Gastroesophageal sphincter (tissue), 4 donors: ENCODE results near the gene LCE6A. TPM values are rescaled to one million over a fixed set of nuclear protein-coding genes. Genes with fewer than 3 reads are reported as not detected.

Experiments
- ATAC-seq: fragments of 150-250 bp; one replicate; pipeline ENCODE4 v1.9.1; 2016; ENCODE audit warnings: mild to moderate bottlenecking, moderate library complexity
- H3K27ac ChIP-seq, 4 donors: fragments of 200-600 bp; sonication (generic) in 3 of 4; 1 replicate in 3 of 4; 2 replicates in 1 of 4; pipeline ENCODE4 v1.5.1; 2016 to 2019
- H3K27me3 ChIP-seq: fragments of 200-600 bp; sonication (generic); one replicate; pipeline ENCODE4 v1.5.1; 2019
- H3K36me3 ChIP-seq, 2 donors: fragments of 200-600 bp; sonication (generic); one replicate each; pipeline ENCODE4 v1.5.1; 2019; ENCODE audit warnings: control low read depth in 1 of 2
- H3K4me1 ChIP-seq, 3 donors: fragments of 200-600 bp; sonication (generic); 1 replicate in 2 of 3; 2 replicates in 1 of 3; pipeline ENCODE4 v1.5.1; 2016 to 2019; ENCODE audit warnings: control low read depth in 2 of 3
- H3K4me3 ChIP-seq, 2 donors: fragments of 200-600 bp; sonication (generic); one replicate each; pipeline ENCODE4 v1.5.1; 2019; ENCODE audit warnings: mild to moderate bottlenecking in 1 of 2, moderate library complexity in 1 of 2
- H3K9me3 ChIP-seq, 3 donors: fragments of 200-600 bp; sonication (generic); one replicate each; pipeline ENCODE4 v1.5.1; 2017 to 2019; ENCODE audit warnings: control low read depth in 2 of 3
- EP300 ChIP-seq: sonication (generic); formaldehyde crosslinking; IDR thresholded peaks from one replicate; pipeline ENCODE4 v1.6.1; 2017; ENCODE audit warnings: antibody characterized with exemption, mild to moderate bottlenecking
- POLR2A ChIP-seq, 2 donors: fragments of 450-650 bp; IDR thresholded peaks; one replicate each; pipeline ENCODE4 v1.6.1; 2017; ENCODE audit warnings: antibody characterized with exemption in 2 of 2, mild to moderate bottlenecking in 2 of 2, moderate library complexity in 1 of 2
- POLR2AphosphoS5 ChIP-seq: sonication (generic); formaldehyde crosslinking; IDR thresholded peaks from one replicate; pipeline ENCODE4 v1.6.1; 2017; ENCODE audit warnings: antibody characterized with exemption
- WGBS, 2 donors: methylation state at CpG; one replicate each; pipeline ENCODE4 v1.1.5; 2018; ENCODE audit warnings: low coverage in 1 of 2; 5-methylcytosine and 5-hydroxymethylcytosine counted together
- total RNA-seq, 4 donors: library from RNA; depleted of rRNA; stranded (reverse); fragments of >200 nt; gene quantifications; one replicate each; pipeline ENCODE4 v1.1.0, GENCODE V29; 2016
- TF ChIP-seq, protein P1 (sequence below), 4 experiments: fragments of 200-600 bp in 2 of 4; fragments of 450-650 bp in 2 of 4; sonication (generic) in 1 of 4; IDR thresholded peaks; one replicate each; pipeline ENCODE4 v1.5.1; 2017 to 2019; ENCODE audit warnings: antibody characterized with exemption in 4 of 4, mild to moderate bottlenecking in 2 of 4, moderate library complexity in 2 of 4

LCE6A gene
- total RNA-seq, 4 donors from 2014 or later: not detected

DNA sequence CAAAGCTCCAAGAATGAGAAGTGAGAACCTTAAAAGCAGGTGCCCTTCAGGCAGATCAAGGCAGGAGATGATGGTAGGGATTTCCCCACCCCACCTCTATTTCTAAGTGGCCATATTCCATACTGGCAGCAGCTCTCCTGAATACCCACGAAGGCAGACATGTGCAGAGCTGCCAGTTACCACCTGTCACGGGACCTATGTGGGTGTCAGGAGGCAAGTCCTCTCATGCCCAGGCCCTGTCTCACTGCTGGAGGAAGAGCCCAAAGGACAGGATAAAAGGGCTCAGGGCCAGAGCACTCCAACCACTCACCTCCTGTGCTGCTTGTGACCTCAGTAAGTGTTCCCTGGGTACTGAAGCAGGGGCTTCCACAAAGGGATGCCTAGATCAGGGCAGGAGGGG is 31.6 kb upstream of the LCE6A start:
- no peak for ATAC-seq
- H3K4me1 ChIP-seq: no peaks in the 10 kb centered on the region
- TF ChIP-seq POLR2A (IDR thresholded peaks at IDR 0.05): no peak
- TF ChIP-seq, protein P1, sequence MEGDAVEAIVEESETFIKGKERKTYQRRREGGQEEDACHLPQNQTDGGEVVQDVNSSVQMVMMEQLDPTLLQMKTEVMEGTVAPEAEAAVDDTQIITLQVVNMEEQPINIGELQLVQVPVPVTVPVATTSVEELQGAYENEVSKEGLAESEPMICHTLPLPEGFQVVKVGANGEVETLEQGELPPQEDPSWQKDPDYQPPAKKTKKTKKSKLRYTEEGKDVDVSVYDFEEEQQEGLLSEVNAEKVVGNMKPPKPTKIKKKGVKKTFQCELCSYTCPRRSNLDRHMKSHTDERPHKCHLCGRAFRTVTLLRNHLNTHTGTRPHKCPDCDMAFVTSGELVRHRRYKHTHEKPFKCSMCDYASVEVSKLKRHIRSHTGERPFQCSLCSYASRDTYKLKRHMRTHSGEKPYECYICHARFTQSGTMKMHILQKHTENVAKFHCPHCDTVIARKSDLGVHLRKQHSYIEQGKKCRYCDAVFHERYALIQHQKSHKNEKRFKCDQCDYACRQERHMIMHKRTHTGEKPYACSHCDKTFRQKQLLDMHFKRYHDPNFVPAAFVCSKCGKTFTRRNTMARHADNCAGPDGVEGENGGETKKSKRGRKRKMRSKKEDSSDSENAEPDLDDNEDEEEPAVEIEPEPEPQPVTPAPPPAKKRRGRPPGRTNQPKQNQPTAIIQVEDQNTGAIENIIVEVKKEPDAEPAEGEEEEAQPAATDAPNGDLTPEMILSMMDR (IDR thresholded peaks at IDR 0.05): no peak
- TF ChIP-seq EP300: no peak
- no peak for TF ChIP-seq POLR2AphosphoS5
- no peak overlapping the region for H3K27ac ChIP-seq
- no peaks in the 10 kb centered on the region for H3K27me3 ChIP-seq
- no peak overlapping the region for H3K4me3 ChIP-seq
- no peaks in the 10 kb centered on the region for H3K36me3 ChIP-seq
- H3K9me3 ChIP-seq: no peaks in the 10 kb centered on the region
- 80% methylated on average over 1 of the region's 2 CpGs; no CpG with 5 or more reads in 1 of the 2 donors for WGBS, 2 donors

GRCh38 chr1:152811671-152812070 is 31.0 kb upstream of the LCE6A start, which contains the start of gene LCE1B:
TSS of gene LCE1B (plus strand) at chr1:152811971. CDS start at chr1:152812447, 476 bp downstream.
- no peak for TF ChIP-seq POLR2A (IDR thresholded peaks at IDR 0.05)
- no peak for TF ChIP-seq POLR2AphosphoS5
- no peak for TF ChIP-seq EP300
- TF ChIP-seq, protein P1 (IDR thresholded peaks at IDR 0.05): no peak
- ATAC-seq: no peak
- 73 to 81% methylated on average over 2 of the region's 2 CpGs for WGBS, 2 donors
- Histone ChIP-seq H3K4me3 (no peak within 1 kb of the TSS), H3K36me3 (no peaks in the 10 kb centered on the region), H3K27me3 (no peaks in the 10 kb centered on the region), H3K27ac (no peak within 1 kb of the TSS), H3K4me1 (no peaks in the 10 kb centered on the region), H3K9me3 (no peaks in the 10 kb centered on the region)

DNA sequence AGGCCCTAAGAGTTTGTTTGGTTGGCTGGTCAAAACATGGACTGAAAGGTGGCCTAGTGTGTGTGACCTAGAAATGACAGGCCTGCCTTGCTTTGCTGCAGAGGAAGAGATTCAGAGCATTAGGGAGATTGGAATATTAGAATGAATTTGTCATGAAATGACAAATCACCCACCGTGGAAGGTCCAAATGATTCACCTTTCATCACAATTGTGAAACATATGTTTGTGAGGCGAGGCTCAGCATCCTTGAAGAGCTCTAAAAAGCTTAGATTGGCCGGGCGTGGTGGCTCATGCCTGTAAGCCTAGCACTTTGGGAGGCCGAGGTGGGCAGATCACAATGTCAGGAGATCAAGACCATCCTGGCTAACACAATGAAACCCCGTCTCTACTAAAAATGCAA is 25.3 kb upstream of the LCE6A start:
- H3K27ac ChIP-seq: no peak overlapping the region
- H3K9me3 ChIP-seq: no peaks in the 10 kb centered on the region
- WGBS, 2 donors: 86 to 92% methylated on average over 2 to 6 of the region's 6 CpGs
- ATAC-seq: no peak
- no peak overlapping the region for H3K4me3 ChIP-seq
- H3K27me3 ChIP-seq: no peaks in the 10 kb centered on the region
- TF ChIP-seq, protein P1 (IDR thresholded peaks at IDR 0.05): no peak
- TF ChIP-seq POLR2A (IDR thresholded peaks at IDR 0.05) (no peak), EP300 (no peak), POLR2AphosphoS5 (no peak)
- H3K36me3 ChIP-seq: no peaks in the 10 kb centered on the region
- no peaks in the 10 kb centered on the region for H3K4me1 ChIP-seq

DNA sequence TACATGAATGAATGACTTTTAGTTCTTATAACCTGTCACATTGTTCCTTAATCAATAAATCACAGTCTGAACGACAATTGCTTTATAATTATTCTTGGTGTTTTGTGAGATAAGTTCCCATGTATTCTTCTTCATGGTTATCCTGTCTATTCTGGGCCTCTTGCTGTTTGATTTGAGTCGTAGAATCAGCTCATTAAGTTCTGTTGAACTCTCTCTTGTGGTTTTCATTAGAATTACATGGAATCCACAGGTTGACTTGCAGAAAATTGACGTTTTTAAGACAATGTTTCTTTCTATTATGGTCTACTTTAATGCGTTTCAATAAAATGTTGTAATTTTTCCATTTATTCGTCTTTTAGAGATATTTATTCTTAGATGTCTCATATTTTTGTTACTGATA is 19.4 kb upstream of the LCE6A start:
- WGBS, 2 donors: 44 to 53% methylated on average over 4 to 5 of the region's 5 CpGs
- no peaks in the 10 kb centered on the region for H3K36me3 ChIP-seq

GRCh38 chr1:152824964-152825363 is 17.7 kb upstream of the LCE6A start:
- Histone ChIP-seq H3K27ac (no peak overlapping the region), H3K36me3 (no peaks in the 10 kb centered on the region), H3K4me3 (no peak overlapping the region), H3K4me1 (no peaks in the 10 kb centered on the region), H3K27me3 (no peaks in the 10 kb centered on the region), H3K9me3 (no peaks in the 10 kb centered on the region)
- no peak for ATAC-seq
- TF ChIP-seq, protein P1 (IDR thresholded peaks at IDR 0.05): no peak
- no peak for TF ChIP-seq POLR2AphosphoS5
- TF ChIP-seq EP300: no peak
- no peak for TF ChIP-seq POLR2A (IDR thresholded peaks at IDR 0.05)

More for the DNA sequence above, 19.4 kb upstream of the LCE6A start:
- Histone ChIP-seq H3K27me3 (no peaks in the 10 kb centered on the region), H3K9me3 (no peaks in the 10 kb centered on the region), H3K27ac (no peak overlapping the region), H3K4me3 (no peak overlapping the region), H3K4me1 (no peaks in the 10 kb centered on the region)
- ATAC-seq: no peak
- no peak for TF ChIP-seq POLR2AphosphoS5
- TF ChIP-seq, protein P1 (IDR thresholded peaks at IDR 0.05): no peak
